Adipocyte (in vitro differentiated cells): ENCODE results near the gene ORAI2.

ENCODE experiments used
- DNase-seq: peaks from one replicate; pipeline ENCODE4 v3.0.0-alpha.2; 2015; ENCODE audit warnings: low read depth
- H3K27me3 ChIP-seq: replicated peaks from 2 replicates; pipeline ENCODE4 v1.7.0; 2013; ENCODE audit warnings: mild to moderate bottlenecking, low read length, moderate library complexity; ENCODE audit not compliant: control insufficient read depth, insufficient read depth
- H3K36me3 ChIP-seq: 2 replicates; pipeline ENCODE4 v1.7.0; 2013; ENCODE audit warnings: low read length, mild to moderate bottlenecking, moderate library complexity; ENCODE audit not compliant: control insufficient read depth, insufficient read depth, severe bottlenecking
- H3K4me1 ChIP-seq: 2 replicates; pipeline ENCODE4 v1.7.0; 2013; ENCODE audit warnings: mild to moderate bottlenecking, low read length, moderate library complexity; ENCODE audit not compliant: control insufficient read depth, insufficient read depth
- H3K4me3 ChIP-seq: 2 replicates; pipeline ENCODE4 v1.7.0; 2013; ENCODE audit warnings: mild to moderate bottlenecking, low read length, moderate library complexity
- H3K9ac ChIP-seq: 2 replicates; pipeline ENCODE4 v1.7.0; 2013; ENCODE audit warnings: mild to moderate bottlenecking, low read length, moderate library complexity
- H3K9me3 ChIP-seq: 2 replicates; pipeline ENCODE4 v1.7.0; 2013; ENCODE audit warnings: mild to moderate bottlenecking, low read length, moderate library complexity; ENCODE audit not compliant: control insufficient read depth

The ORAI2 gene

DNA sequence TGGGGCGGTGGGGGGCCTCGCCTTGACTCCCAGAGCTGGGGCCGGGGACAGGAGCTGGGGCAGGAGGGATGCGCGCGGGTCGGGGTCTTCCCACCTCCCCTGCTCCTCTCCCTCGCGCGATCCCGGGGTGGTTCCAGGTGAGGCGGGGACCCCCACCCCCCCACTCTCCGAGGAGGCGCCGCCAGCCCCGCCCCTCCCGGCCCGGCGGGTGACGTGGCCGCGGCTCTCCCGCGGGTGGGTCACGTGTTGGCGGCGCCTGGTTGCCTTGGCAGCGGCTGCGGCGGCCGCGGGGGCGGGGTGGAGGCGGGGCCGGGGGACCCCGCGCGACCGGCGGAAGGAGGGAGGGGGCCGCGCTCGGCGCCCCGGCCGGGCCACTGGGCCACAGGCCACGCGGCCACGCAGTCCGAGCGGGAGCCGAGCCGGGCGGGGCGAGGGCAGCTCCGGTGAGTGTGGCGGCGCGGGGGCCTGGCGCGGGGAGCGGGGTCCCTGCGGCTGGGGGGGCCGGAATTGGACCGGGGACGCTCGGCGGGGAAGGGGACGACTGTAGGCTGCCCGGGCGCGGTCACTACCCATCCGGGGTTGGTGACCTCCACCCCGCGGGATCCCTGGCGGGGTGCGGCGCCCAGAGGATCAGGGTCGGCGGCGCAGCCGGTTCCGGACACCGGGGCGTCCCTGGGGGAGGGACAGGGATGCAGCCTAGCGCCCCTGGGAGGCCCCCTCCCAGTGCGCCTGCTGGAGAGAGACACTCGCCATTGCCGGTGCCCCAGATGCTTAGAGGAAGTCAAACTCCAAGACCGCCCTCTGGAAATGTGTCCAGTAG is at the start of gene ORAI2:
Gene ORAI2, plus strand, starts transcription at position 357 of the 820 bp plus-strand sequence. CDS start 5,382 bp downstream, outside the sequence.
- DNase-seq = peak; percentile 91
- H3K9ac ChIP-seq = peak within 1 kb of the TSS; percentile 87
- no peaks in the 10 kb centered on the region for H3K27me3 ChIP-seq
- no peaks in the 10 kb centered on the region for H3K36me3 ChIP-seq
- H3K4me3 ChIP-seq = peak within 1 kb of the TSS; percentile 82
- no peaks in the 10 kb centered on the region for H3K9me3 ChIP-seq
- H3K4me1 ChIP-seq = peaks cover 6% of the 10 kb centered on the region

DNA sequence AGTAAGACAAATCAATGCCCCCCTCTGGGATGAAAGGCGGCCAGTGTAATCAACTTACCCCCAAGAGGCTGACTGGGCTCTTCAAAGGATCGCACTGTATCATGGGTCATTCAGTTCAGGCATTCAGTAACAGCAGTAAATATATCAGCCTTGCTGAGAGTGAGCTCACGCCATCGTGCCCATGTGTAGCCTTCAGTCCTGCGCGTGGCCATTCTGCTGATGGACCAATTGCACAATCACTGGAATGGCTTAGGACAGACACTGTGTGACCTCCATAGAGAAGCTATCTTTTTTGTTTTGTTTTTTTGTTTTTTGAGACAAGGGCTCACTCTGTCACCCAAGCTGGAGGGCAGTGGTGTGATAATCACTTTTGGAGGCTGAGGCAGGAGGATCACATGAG is 46.3 kb upstream of the ORAI2 start:
- no peaks in the 10 kb centered on the region for H3K4me1 ChIP-seq
- no peak for DNase-seq
- H3K36me3 ChIP-seq = peaks cover 20% of the 10 kb centered on the region
- H3K9me3 ChIP-seq = no peaks in the 10 kb centered on the region
- H3K4me3 ChIP-seq = no peak overlapping the region
- no peak overlapping the region for H3K9ac ChIP-seq
- no peaks in the 10 kb centered on the region for H3K27me3 ChIP-seq

DNA sequence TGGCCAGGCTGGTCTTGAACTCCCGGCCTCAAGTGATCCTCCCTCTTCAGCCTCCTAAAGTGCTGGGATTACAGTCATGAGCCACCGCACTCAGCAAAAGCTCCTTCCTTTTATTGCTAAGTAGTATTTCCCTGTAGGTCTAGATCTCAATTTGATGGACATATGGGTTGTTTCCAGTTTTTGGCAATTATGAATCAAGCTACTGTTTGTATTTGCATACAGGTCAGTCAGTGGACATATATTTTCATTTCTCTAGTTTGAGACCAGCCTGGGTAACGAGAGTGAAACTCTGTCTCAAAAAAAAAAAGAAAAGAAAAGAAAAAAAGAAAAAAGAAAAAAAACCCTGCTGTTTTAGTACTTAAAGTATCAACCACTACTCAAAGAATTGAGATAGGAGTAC is 43.6 kb upstream of the ORAI2 start:
- H3K36me3 ChIP-seq = peaks cover 18% of the 10 kb centered on the region
- no peak overlapping the region for H3K4me3 ChIP-seq
- H3K4me1 ChIP-seq = no peaks in the 10 kb centered on the region
- no peaks in the 10 kb centered on the region for H3K9me3 ChIP-seq
- no peak for DNase-seq
- H3K27me3 ChIP-seq = no peaks in the 10 kb centered on the region
- H3K9ac ChIP-seq = no peak overlapping the region

DNA sequence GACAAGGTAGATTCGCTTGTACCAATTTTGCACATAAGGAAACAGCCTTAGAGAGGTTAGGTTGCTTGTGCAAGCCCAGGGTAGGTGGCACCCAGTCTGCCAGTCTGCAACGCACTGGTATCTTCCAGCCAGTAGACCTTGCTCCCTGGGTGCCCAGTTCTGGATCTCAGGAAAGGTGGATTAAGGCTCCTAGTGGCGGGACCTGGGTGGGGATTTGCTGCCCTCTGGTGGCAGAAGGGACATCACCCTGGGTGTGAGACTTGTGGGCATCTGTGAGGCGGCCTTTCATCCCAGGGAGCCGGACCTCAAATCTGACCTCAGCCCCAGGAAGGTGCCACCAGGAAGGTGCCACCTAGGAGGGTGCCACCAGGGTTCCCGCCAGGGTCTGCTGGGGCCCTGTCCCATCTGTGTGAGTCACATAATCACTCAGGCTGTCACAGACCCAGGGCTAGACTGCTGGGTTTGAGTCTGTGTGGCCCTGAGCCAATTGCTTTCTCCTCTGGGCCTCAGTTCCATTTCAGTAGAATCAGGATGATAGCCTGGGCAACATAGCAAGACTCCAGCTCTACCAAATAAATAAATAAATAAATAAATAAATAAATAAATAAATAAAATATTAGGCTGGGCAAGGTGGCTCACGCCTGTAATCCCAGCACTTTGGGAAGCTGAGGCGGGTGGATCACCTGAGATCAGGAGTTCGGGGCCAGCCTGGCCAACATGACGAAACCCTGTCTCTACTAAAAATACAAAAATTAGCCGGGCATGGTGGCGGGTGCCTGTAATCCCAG is 42.5 kb upstream of the ORAI2 start:
- H3K9me3 ChIP-seq = no peaks in the 10 kb centered on the region
- H3K27me3 ChIP-seq = no peaks in the 10 kb centered on the region
- peaks cover 18% of the 10 kb centered on the region for H3K36me3 ChIP-seq
- peak; percentile 86 for DNase-seq
- peaks cover 3% of the 10 kb centered on the region for H3K4me1 ChIP-seq
- H3K9ac ChIP-seq = no peak overlapping the region
- no peak overlapping the region for H3K4me3 ChIP-seq

DNA sequence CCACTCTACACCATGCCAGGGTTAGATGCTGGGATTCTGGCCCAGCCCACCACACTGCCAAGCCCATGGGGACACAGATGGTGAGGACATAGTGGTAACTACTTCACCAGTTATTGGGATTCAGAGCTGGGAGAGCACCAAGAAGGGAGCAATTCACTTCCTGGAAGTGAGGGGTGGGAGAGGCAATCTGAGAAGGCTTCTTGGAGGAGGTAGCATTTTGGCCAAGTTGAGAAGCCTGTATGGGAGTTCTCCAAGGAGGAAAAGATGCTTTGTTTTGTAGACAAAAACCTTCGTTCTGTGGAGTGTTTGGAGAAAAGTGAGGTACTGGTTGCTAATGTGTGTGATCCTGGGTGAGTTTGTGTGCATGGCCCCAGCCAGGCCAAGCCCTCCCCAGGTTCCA is 41.0 kb upstream of the ORAI2 start:
- no peak for DNase-seq
- no peak overlapping the region for H3K4me3 ChIP-seq
- H3K9ac ChIP-seq = no peak overlapping the region
- no peaks in the 10 kb centered on the region for H3K9me3 ChIP-seq
- H3K36me3 ChIP-seq = peaks cover 7% of the 10 kb centered on the region
- H3K4me1 ChIP-seq = peaks cover 9% of the 10 kb centered on the region
- H3K27me3 ChIP-seq = no peaks in the 10 kb centered on the region

DNA sequence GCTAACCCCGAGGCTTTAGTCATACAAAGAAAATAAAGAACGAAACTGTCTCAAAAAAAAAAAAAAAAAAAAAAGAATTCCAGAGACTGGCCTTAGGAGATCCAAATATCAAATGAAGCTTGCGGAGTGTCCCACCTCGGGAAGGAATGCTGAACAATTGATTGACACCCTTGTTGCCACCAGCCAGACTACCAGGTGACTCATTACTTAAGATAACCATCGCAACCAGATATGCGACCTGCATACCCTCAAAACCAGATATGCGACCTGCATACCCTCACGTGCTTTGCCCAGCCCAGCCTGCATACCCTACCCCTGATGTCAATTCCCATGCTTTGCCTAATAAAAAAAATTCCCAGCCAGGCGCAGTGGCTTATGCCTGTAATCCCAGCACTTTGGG is 39.9 kb upstream of the ORAI2 start:
- H3K4me3 ChIP-seq = no peak overlapping the region
- H3K27me3 ChIP-seq = no peaks in the 10 kb centered on the region
- DNase-seq = no peak
- no peak overlapping the region for H3K9ac ChIP-seq
- H3K36me3 ChIP-seq = peaks cover 7% of the 10 kb centered on the region
- H3K4me1 ChIP-seq = peaks cover 10% of the 10 kb centered on the region
- no peaks in the 10 kb centered on the region for H3K9me3 ChIP-seq

DNA sequence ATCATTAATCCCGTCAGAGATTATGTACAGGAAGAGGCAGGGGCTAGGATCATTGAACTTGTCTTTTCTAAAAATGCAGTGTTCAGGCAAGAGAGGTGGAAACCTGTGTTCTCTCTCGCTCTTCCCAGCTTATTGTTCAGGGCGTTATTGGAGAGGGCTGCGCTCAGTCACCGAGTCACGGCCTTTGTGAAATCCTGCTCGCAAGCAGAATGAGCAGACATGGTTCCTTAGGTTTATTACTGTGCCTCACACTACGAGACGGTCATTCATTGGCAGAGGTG is 37.8 kb upstream of the ORAI2 start:
- Histone ChIP-seq H3K4me3 (peak overlapping the region; percentile 95), H3K9ac (peak overlapping the region; percentile 98), H3K27me3 (no peaks in the 10 kb centered on the region), H3K36me3 (peaks cover 22% of the 10 kb centered on the region), H3K4me1 (peaks cover 10% of the 10 kb centered on the region), H3K9me3 (no peaks in the 10 kb centered on the region)
- no peak for DNase-seq

DNA sequence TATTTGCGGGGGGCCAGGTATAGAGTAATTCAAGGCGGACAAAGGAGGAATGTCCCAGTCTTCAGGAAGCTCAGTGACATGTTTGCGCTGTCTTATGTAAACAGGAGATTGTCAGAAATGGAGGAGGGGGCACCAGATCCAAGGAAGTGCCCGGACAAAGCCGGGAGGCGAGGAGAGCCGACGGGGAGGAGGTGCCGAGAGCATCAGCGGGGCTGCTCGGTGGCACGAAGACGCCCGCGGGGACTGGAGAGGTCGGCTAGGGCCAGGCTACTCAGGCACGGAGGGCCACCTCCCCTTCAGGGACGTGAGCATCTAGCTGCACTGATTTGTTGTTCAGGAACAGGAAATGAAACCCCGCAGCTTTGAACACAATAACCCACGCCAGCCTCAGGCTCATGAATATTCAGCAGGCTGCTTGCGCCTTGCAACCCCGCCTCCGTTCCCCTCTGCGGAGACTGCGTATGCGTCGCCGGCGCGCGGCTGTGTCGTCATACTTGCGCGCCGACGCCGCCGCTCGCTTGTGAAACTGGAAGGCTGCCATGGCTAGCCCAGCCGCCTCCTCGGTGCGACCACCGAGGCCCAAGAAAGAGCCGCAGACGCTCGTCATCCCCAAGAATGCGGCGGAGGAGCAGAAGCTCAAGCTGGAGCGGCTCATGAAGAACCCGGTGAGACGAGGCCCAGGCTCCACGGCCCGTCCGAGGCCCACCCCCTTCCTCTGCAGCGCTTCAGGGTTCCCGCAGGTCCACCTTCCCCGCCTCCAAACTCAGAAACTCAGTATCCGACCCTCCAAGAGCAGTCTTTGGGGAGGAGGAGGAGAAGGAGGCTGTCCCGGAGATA is 37.3 kb upstream of the ORAI2 start, which contains the start of gene PRKRIP1:
Gene PRKRIP1, plus strand, starts transcription at position 491 of the 837 bp plus-strand sequence. Its CDS starts 49 bp downstream, at position 540.
- Histone ChIP-seq H3K36me3 (peaks cover 28% of the 10 kb centered on the region), H3K4me3 (peak within 1 kb of the TSS; percentile 95), H3K9me3 (no peaks in the 10 kb centered on the region), H3K27me3 (no peaks in the 10 kb centered on the region), H3K9ac (peak within 1 kb of the TSS; percentile 98), H3K4me1 (peaks cover 10% of the 10 kb centered on the region)
- peak; percentile 93 for DNase-seq

DNA sequence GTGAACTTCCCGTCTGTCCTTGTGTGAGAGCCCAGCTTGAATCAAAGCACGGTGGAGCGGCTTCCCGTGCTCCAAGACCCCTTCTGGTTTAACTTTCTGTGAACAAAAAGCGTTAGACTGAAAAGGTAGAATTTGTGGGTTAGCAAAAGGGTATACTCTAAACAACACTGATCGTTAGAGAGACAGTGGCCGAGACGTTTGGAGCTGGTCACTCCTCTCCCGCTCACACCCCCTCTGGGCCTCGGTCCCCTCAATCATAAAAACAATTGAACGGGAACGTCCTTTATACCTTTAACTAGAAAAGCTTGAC is 36.7 kb upstream of the ORAI2 start:
- peak overlapping the region; percentile 95 for H3K4me3 ChIP-seq
- H3K36me3 ChIP-seq = peaks cover 31% of the 10 kb centered on the region
- no peaks in the 10 kb centered on the region for H3K27me3 ChIP-seq
- DNase-seq = no peak
- H3K9me3 ChIP-seq = no peaks in the 10 kb centered on the region
- H3K9ac ChIP-seq = peak overlapping the region; percentile 98
- peaks cover 10% of the 10 kb centered on the region for H3K4me1 ChIP-seq

DNA sequence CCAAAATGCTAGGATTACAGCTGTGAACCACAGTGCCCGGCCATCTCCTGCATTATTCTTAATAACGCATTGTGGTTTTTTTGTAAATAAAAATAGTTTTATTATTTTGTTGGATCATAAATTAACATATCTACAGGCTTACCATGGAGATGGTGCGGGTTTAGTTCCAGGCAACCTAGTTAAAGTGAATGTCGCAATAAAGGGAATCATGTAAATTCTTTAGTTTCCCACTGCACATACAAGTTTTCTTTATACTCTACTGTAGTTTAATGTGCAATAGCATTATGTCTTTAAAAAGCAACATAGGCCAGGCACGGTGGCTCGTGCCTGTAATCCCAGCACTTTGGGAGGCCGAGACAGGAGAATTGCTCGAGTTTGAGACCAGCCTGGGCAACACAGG is 34.8 kb upstream of the ORAI2 start:
- H3K9me3 ChIP-seq = no peaks in the 10 kb centered on the region
- no peaks in the 10 kb centered on the region for H3K27me3 ChIP-seq
- H3K36me3 ChIP-seq = peaks cover 44% of the 10 kb centered on the region
- H3K4me1 ChIP-seq = peaks cover 10% of the 10 kb centered on the region
- DNase-seq = no peak
- H3K4me3 ChIP-seq = no peak overlapping the region
- no peak overlapping the region for H3K9ac ChIP-seq

DNA sequence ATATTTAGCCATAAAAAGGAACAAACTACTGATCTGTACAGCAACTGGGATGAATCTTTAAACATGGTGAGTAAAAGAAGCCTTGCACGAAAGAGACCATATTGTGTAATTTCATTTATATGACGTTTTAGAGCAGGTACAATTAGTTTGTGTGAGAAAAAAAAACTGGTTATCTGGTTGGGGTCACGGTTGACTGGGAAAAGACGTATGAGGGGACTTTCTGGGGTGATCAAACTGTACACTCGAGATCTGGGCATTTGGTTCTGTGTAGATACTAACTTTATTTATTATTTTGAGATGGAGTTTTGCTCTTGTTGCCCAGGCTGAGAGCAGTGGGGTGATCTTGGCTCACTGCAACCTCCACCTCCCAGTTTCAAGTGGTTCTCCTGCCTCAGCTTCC is 33.0 kb upstream of the ORAI2 start:
- Histone ChIP-seq H3K4me1 (peaks cover 10% of the 10 kb centered on the region), H3K4me3 (no peak overlapping the region), H3K9ac (no peak overlapping the region), H3K9me3 (no peaks in the 10 kb centered on the region), H3K27me3 (no peaks in the 10 kb centered on the region), H3K36me3 (peaks cover 62% of the 10 kb centered on the region)
- no peak for DNase-seq
